Ovary (tissue), 3 donors: Measurements from ENCODE around the gene CACNA1C.

Experiments used
- EP300 ChIP-seq: sonication (generic); formaldehyde crosslinking; IDR thresholded peaks from one replicate; pipeline ENCODE4 v1.6.1; 2017; ENCODE audit warnings: antibody characterized with exemption
- POLR2A ChIP-seq: fragments of 450-650 bp; IDR thresholded peaks from one replicate; pipeline ENCODE4 v1.6.1; 2017; ENCODE audit warnings: antibody characterized with exemption, mild to moderate bottlenecking, moderate library complexity
- TF ChIP-seq, protein P1 (sequence below), 3 donors: fragments of 450-650 bp in 2 of 3; fragments of 200-600 bp in 1 of 3; IDR thresholded peaks; one replicate each; pipeline versions ENCODE4 v1.5.1 to v1.8.0; 2016 to 2022; ENCODE audit warnings: antibody characterized with exemption in 3 of 3, mild to moderate bottlenecking in 1 of 3
- donor health status: DM: no; HTN: no; CAD: no.

DNA sequence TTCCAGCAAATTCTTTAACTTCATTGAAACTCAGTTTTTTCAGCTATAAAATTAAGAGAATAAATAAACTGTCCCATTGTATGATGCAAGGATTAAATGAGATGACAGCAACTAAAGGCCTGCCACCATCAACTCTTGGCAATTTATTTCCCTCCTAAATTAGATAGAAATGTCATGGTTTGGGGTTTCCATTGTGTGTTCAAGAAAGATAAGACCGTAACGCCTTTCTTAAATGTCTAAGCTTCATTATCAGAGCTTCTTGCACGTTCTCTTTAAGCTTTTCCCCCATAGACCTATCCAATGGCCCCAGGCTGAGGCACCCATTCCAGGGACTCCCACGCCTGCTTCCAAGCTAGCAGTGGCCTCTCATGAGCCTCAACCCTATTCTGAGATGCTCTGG, 281.9 kb downstream of the CACNA1C start:
- TF ChIP-seq, protein P1, sequence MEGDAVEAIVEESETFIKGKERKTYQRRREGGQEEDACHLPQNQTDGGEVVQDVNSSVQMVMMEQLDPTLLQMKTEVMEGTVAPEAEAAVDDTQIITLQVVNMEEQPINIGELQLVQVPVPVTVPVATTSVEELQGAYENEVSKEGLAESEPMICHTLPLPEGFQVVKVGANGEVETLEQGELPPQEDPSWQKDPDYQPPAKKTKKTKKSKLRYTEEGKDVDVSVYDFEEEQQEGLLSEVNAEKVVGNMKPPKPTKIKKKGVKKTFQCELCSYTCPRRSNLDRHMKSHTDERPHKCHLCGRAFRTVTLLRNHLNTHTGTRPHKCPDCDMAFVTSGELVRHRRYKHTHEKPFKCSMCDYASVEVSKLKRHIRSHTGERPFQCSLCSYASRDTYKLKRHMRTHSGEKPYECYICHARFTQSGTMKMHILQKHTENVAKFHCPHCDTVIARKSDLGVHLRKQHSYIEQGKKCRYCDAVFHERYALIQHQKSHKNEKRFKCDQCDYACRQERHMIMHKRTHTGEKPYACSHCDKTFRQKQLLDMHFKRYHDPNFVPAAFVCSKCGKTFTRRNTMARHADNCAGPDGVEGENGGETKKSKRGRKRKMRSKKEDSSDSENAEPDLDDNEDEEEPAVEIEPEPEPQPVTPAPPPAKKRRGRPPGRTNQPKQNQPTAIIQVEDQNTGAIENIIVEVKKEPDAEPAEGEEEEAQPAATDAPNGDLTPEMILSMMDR (IDR thresholded peaks at IDR 0.05) = no peak
- TF ChIP-seq POLR2A (no peak), EP300 (no peak)
